C4-2B (cell line): ENCODE data around the gene UBE2E2.

ENCODE experiments used
- ZFX ChIP-seq: fragments of 450-650 bp; IDR thresholded peaks from 2 replicates; pipeline ENCODE4 v1.6.1; 2017
- TF ChIP-seq, protein P1 (sequence below): fragments of 450-650 bp; conservative IDR thresholded peaks from 2 replicates; pipeline ENCODE4 v1.5.1; 2017; ENCODE audit warnings: mild to moderate bottlenecking

DNA sequence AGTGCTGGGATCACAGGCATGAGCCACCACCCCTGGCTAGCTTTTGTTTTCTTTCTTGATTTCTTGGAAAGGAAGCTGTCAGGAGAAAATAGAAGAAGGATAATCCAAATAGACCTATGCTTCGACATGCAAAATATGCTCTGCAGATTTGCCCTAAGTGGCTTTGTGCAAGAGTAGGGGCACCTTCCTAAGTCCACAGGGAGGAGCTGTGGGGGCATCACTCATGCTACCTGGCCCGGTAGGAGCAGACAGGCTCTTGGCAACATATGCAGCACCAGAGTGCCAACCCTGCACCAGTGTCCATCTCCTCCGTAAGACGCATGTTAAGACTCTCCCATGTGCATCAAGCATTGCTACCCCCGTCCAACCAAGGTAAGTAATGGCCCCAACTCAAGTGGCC lies 411.9 kb downstream of the UBE2E2 start:
- TF ChIP-seq, protein P1, sequence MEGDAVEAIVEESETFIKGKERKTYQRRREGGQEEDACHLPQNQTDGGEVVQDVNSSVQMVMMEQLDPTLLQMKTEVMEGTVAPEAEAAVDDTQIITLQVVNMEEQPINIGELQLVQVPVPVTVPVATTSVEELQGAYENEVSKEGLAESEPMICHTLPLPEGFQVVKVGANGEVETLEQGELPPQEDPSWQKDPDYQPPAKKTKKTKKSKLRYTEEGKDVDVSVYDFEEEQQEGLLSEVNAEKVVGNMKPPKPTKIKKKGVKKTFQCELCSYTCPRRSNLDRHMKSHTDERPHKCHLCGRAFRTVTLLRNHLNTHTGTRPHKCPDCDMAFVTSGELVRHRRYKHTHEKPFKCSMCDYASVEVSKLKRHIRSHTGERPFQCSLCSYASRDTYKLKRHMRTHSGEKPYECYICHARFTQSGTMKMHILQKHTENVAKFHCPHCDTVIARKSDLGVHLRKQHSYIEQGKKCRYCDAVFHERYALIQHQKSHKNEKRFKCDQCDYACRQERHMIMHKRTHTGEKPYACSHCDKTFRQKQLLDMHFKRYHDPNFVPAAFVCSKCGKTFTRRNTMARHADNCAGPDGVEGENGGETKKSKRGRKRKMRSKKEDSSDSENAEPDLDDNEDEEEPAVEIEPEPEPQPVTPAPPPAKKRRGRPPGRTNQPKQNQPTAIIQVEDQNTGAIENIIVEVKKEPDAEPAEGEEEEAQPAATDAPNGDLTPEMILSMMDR, result no peak
- no peak for TF ChIP-seq ZFX
